Adrenal gland (tissue), 19 donors: ENCODE data around the gene SLC34A3. TPM values are rescaled to one million over a fixed set of nuclear protein-coding genes. Genes with fewer than 3 reads are reported as not detected.

ENCODE experiments used
- DNase-seq, 7 donors: peaks; one replicate each; pipeline ENCODE4 v3.0.0-alpha.2; 2019 to 2020
- H3K27ac ChIP-seq, 5 donors: fragments of 200-600 bp; sonication (generic) in 4 of 5; 1 replicate in 3 of 5; 2 replicates in 2 of 5; pipeline versions ENCODE4 v1.5.1 to v1.8.0; 2016 to 2020; ENCODE audit warnings: mild to moderate bottlenecking in 1 of 5
- H3K27me3 ChIP-seq: fragments of 200-600 bp; 2 replicates; pipeline ENCODE4 v1.8.0; 2021
- H3K36me3 ChIP-seq, 2 donors: fragments of 200-600 bp; replicated peaks in 1 of 2; 1 replicate in 1 of 2; 2 replicates in 1 of 2; pipeline versions ENCODE4 v1.5.1 to v1.8.0; 2018 to 2022
- H3K4me1 ChIP-seq, 2 donors: fragments of 200-600 bp; replicated peaks in 1 of 2; 1 replicate in 1 of 2; 2 replicates in 1 of 2; pipeline versions ENCODE4 v1.5.1 to v1.8.0; 2018 to 2021
- H3K4me3 ChIP-seq, 4 donors: fragments of 200-600 bp; sonication (generic) in 3 of 4; one replicate each; pipeline ENCODE4 v1.5.1; 2016 to 2018
- H3K9me3 ChIP-seq, 3 donors: fragments of 200-600 bp; sonication (generic) in 1 of 3; replicated peaks in 1 of 3; 1 replicate in 2 of 3; 2 replicates in 1 of 3; pipeline versions ENCODE4 v1.5.1 to v1.8.0; 2016 to 2021
- CTCF ChIP-seq, 6 experiments: fragments of 450-650 bp in 4 of 6; fragments of 200-600 bp in 2 of 6; sonication (generic) in 1 of 6; IDR thresholded peaks; 1 replicate in 5 of 6; 2 replicates in 1 of 6; pipeline versions ENCODE4 v1.5.1 to v1.8.0; 2016 to 2021; ENCODE audit warnings: antibody characterized with exemption in 6 of 6, mild to moderate bottlenecking in 2 of 6, moderate library complexity in 1 of 6
- POLR2A ChIP-seq, 2 donors: fragments of 450-650 bp; IDR thresholded peaks; one replicate each; pipeline ENCODE4 v1.6.1; 2017; ENCODE audit warnings: antibody characterized with exemption in 2 of 2, mild to moderate bottlenecking in 2 of 2, moderate library complexity in 1 of 2
- WGBS, 4 donors: extraction: QIAGEN DNeasy Blood & Tissue Kit in 2 of 4; methylation state at CpG; one replicate each; pipeline versions ENCODE4 v1.1.5 to v1.1.7; 2013 to 2017; 5-methylcytosine and 5-hydroxymethylcytosine counted together
- intact Hi-C, 2 donors: fragments of 100-400 bp; cut with DNase I; formaldehyde crosslinking; loops; one replicate each; pipeline versions ENCODE4 v1.14.1 to v1.15.0; 2022 to 2023
- long read RNA-seq, 10 donors: library from polyadenylated mRNA in 3 of 10; unstranded in 2 of 10; stranded (forward) in 1 of 10; transcript quantifications; one replicate each; pipeline ENCODE4 v2.0.0 and lab custom pipeline, GENCODE V29; 2021 to 2026
- polyA plus RNA-seq, 3 donors: library from polyadenylated mRNA; stranded (reverse); fragments of 200-250 nt in 2 of 3; fragments of 350-450 nt in 1 of 3; fragmentation: Illumina TruSeq in 1 of 3; extraction: RNeasy Lipid Tissue Mini Kit (QIAGEN cat#74804) in 1 of 3; gene quantifications; one replicate each; pipeline ENCODE4 v1.2.3, GENCODE V29; 2013 to 2014
- total RNA-seq, 9 donors: library from RNA; depleted of rRNA in 4 of 9; stranded (reverse); fragments of >200 nt in 4 of 9; fragments of 120-200 nt in 1 of 9; fragmentation: NEBNext Ultra II Directional in 1 of 9; extraction: Animal tissue kit (Norgen Biotek cat#: 25700) in 1 of 9; gene quantifications; one replicate each; pipeline versions ENCODE4 v1.1.0 to v1.2.4, GENCODE V29; 2013 to 2023
- donor health status: healthy with polysubstance abuse.
- donor health status: Bipolar disorder and iron deficiency.
- donor health status: DM: yes; HTN: yes; CAD: no.
- donor health status: DM: no; HTN: no; CAD: no.
- donor health status: DM: no; HTN: no; CAD: no.
- donor health status: DM: yes; HTN: yes; CAD: no.

Gene SLC34A3
- total RNA-seq (not detected), polyA plus RNA-seq (not detected)
- long read RNA-seq, donor 1 = 0 reads
- long read RNA-seq, donor 2 = 0 reads
- long read RNA-seq, donor 3 = 0 reads
- long read RNA-seq, donor 4 = 0 reads
- long read RNA-seq, donor 5 = 0 reads
- long read RNA-seq, donor 6 = 0 reads
- long read RNA-seq, donor 7 = 0 reads
- long read RNA-seq, donor 8 = 0 reads
- long read RNA-seq, donor 9 = 0 reads
- long read RNA-seq, donor 10 = 0 reads

- intact Hi-C loops = loop anchor here in 1 of 2 donors (10.0 kb wide), 1 partner anchor 446 kb away; no protein-coding TSS in a partner anchor
- H3K27ac ChIP-seq = no peak within 1 kb of the TSS
- 67 to 83% (median 72%) methylated on average over 3 to 14 of the region's 14 CpGs for WGBS, 4 donors
- no peaks in the 10 kb centered on the region for H3K36me3 ChIP-seq
- H3K27me3 ChIP-seq = peaks cover 50% of the 10 kb centered on the region
- no peak within 1 kb of the TSS for H3K4me3 ChIP-seq
- TF ChIP-seq CTCF (IDR thresholded peaks at IDR 0.05) (no peak), POLR2A (IDR thresholded peaks at IDR 0.05) (no peak)
- H3K9me3 ChIP-seq = no peaks in the 10 kb centered on the region
- H3K4me1 ChIP-seq = no peaks in the 10 kb centered on the region
- DNase-seq = no peak
These were observed at the start of gene SLC34A3 for GRCh38 chr9:137230705-137231371. Gene SLC34A3 (plus strand): TSS chr9:137230901. CDS start chr9:137231703, 802 bp downstream.

- Histone ChIP-seq H3K4me3 (no peak overlapping the region), H3K9me3 (no peaks in the 10 kb centered on the region), H3K27ac (no peak overlapping the region), H3K4me1 (peaks cover 8 to 15% of the 10 kb centered on the region in 2 donors), H3K36me3 (peaks cover 0 to 64% of the 10 kb centered on the region in 2 donors), H3K27me3 (no peaks in the 10 kb centered on the region)
- intact Hi-C loops = no loop called here
- 88 to 94% (median 89%) methylated on average over 12 to 22 of the region's 22 CpGs for WGBS, 4 donors
- DNase-seq = no peak
- TF ChIP-seq CTCF (IDR thresholded peaks at IDR 0.05) = no peak
- no peak for TF ChIP-seq POLR2A (IDR thresholded peaks at IDR 0.05)
These were observed 49.0 kb upstream of the SLC34A3 start for GRCh38 chr9:137181680-137182079.

- no peak overlapping the region for H3K27ac ChIP-seq
- peaks cover 0 to 64% of the 10 kb centered on the region in 2 donors for H3K36me3 ChIP-seq
- H3K9me3 ChIP-seq = no peaks in the 10 kb centered on the region
- H3K4me3 ChIP-seq = no peak overlapping the region
- no peak for DNase-seq
- no peaks in the 10 kb centered on the region for H3K27me3 ChIP-seq
- intact Hi-C loops = no loop called here
- WGBS, 4 donors = 90 to 100% (median 92%) methylated on average over 1 to 17 of the region's 17 CpGs
- no peak for TF ChIP-seq POLR2A (IDR thresholded peaks at IDR 0.05)
- TF ChIP-seq CTCF (IDR thresholded peaks at IDR 0.05) = no peak
- H3K4me1 ChIP-seq = peaks cover 17 to 26% of the 10 kb centered on the region in 2 donors
These were observed 47.9 kb upstream of the SLC34A3 start for GRCh38 chr9:137182836-137183235.

GRCh38 chr9:137183980-137184595, 46.6 kb upstream of the SLC34A3 start:
- no peaks in the 10 kb centered on the region for H3K27me3 ChIP-seq
- 89 to 92% (median 91%) methylated on average over 19 to 27 of the region's 27 CpGs for WGBS, 4 donors
- H3K4me3 ChIP-seq = no peak overlapping the region
- DNase-seq = no peak
- TF ChIP-seq POLR2A (IDR thresholded peaks at IDR 0.05) (no peak), CTCF (IDR thresholded peaks at IDR 0.05) (no peak)
- H3K9me3 ChIP-seq = no peaks in the 10 kb centered on the region
- peaks cover 9 to 19% of the 10 kb centered on the region in 2 donors for H3K4me1 ChIP-seq
- H3K27ac ChIP-seq = no peak overlapping the region
- peaks cover 0 to 64% of the 10 kb centered on the region in 2 donors for H3K36me3 ChIP-seq
- intact Hi-C loops = no loop called here
